Endothelial cell of umbilical vein (primary cell): Measurements from ENCODE around the gene HBM. TPM values are rescaled to one million over a fixed set of nuclear protein-coding genes. Genes with fewer than 3 reads are reported as not detected.

ENCODE experiments used
- BruUV-seq: library from RNA; stranded (reverse); fragments of 400-500 nt; replicated peaks from 2 replicates; lab custom pipeline; 2021; lab: Mats Ljungman, UMichigan
- CTCF ChIA-PET: fragments of 300-600, 350-600 bp; sonication (Branson Sonifier 250); formaldehyde crosslinking; loops from one replicate; lab custom pipeline; 2021; ENCODE audit warnings: antibody characterized with exemption, inconsistent platforms; lab: Charles Lee
- POLR2A ChIA-PET: fragments of 300-600, 350-600 bp; sonication (Branson Sonifier 250); formaldehyde crosslinking; loops from one replicate; lab custom pipeline; 2021; ENCODE audit warnings: antibody characterized with exemption, inconsistent platforms; lab: Charles Lee
- DNase-seq: peaks from one replicate; pipeline ENCODE4 v3.0.0-alpha.2; 2011; ENCODE audit warnings: low read depth, low spot score
- FAIRE-seq: peaks from 2 replicates; lab custom pipeline; 2011; peaks lifted over from hg19 to GRCh38; lab: Jason Lieb, UNC
- H2AFZ ChIP-seq: 2 replicates; pipeline ENCODE4 v1.6.0; 2012; ENCODE audit warnings: low read depth, low read length, control low read depth, inconsistent platforms
- H3K27ac ChIP-seq: 2 replicates; pipeline ENCODE4 v1.5.1; 2011; ENCODE audit warnings: low read depth, mild to moderate bottlenecking, control low read depth, low read length, moderate library complexity; ENCODE audit not compliant: insufficient read depth
- H3K27me3 ChIP-seq, 2 experiments: 2 replicates each; pipeline versions ENCODE4 v1.6.0 to v1.6.1; 2011; ENCODE audit warnings: low read length in 2 of 2, mixed read lengths in 1 of 2; ENCODE audit not compliant: control insufficient read depth in 2 of 2, insufficient read depth in 2 of 2
- H3K36me3 ChIP-seq, 2 experiments: 2 replicates in 1 of 2; 3 replicates in 1 of 2; pipeline ENCODE4 v1.5.1; 2011; ENCODE audit warnings: low read length in 2 of 2, mild to moderate bottlenecking in 1 of 2, moderate library complexity in 1 of 2; ENCODE audit not compliant: control insufficient read depth in 2 of 2, insufficient read depth in 2 of 2; ENCODE audit errors: extremely low read depth in 1 of 2
- H3K4me1 ChIP-seq: 3 replicates; pipeline ENCODE4 v1.5.1; 2011; ENCODE audit warnings: mild to moderate bottlenecking, low read length; ENCODE audit not compliant: control insufficient read depth, insufficient read depth; ENCODE audit errors: extremely low read depth
- H3K4me2 ChIP-seq: 2 replicates; pipeline ENCODE4 v1.6.1; 2011; ENCODE audit warnings: low read length, control low read depth, mixed read lengths; ENCODE audit not compliant: insufficient read depth
- H3K4me3 ChIP-seq, 3 experiments: fragments of 200-600 bp in 1 of 3; sonication (generic), shearing (Covaris generic) in 1 of 3; replicated peaks in 1 of 3; 2 replicates each; pipeline ENCODE4 v1.5.1; 2011 to 2016; ENCODE audit warnings: control low read depth in 3 of 3, low read length in 3 of 3, mild to moderate bottlenecking in 2 of 3, inconsistent platforms in 1 of 3, low read depth in 1 of 3, moderate library complexity in 1 of 3; ENCODE audit not compliant: insufficient read depth in 1 of 3
- H3K79me2 ChIP-seq: 2 replicates; pipeline ENCODE4 v1.6.0; 2012; ENCODE audit warnings: low read length, inconsistent platforms; ENCODE audit not compliant: control insufficient read depth, insufficient read depth
- H3K9ac ChIP-seq: replicated peaks from 2 replicates; pipeline ENCODE3; 2011; ENCODE audit warnings: low read length, control low read depth; ENCODE audit not compliant: insufficient read depth; ENCODE audit errors: extremely low read depth
- H3K9me1 ChIP-seq: replicated peaks from 3 replicates; pipeline ENCODE4 v1.6.0; 2011; ENCODE audit warnings: mild to moderate bottlenecking, low read length; ENCODE audit not compliant: control insufficient read depth, insufficient read depth; ENCODE audit errors: extremely low read depth
- H3K9me3 ChIP-seq: replicated peaks from 2 replicates; pipeline ENCODE4 v1.5.1; 2012; ENCODE audit warnings: low read length, inconsistent platforms; ENCODE audit not compliant: control insufficient read depth, insufficient read depth
- H4K20me1 ChIP-seq: replicated peaks from 2 replicates; pipeline ENCODE3; 2011; ENCODE audit warnings: mild to moderate bottlenecking, low read length; ENCODE audit not compliant: control insufficient read depth, insufficient read depth; ENCODE audit errors: extremely low read depth
- EZH2 ChIP-seq: IDR thresholded peaks from 2 replicates; pipeline ENCODE4 v1.6.1; 2012; ENCODE audit warnings: borderline replicate concordance, low read depth, mild to moderate bottlenecking, moderate library complexity, low read length, inconsistent platforms; ENCODE audit not compliant: severe bottlenecking
- FOS ChIP-seq: IDR thresholded peaks from 2 replicates; pipeline ENCODE4 v1.6.1; 2011; ENCODE audit warnings: mild to moderate bottlenecking, low read length, moderate library complexity, borderline replicate concordance; ENCODE audit not compliant: insufficient read depth
- GATA2 ChIP-seq: IDR thresholded peaks from 2 replicates; pipeline ENCODE4 v1.7.0; 2011; ENCODE audit warnings: low read depth, mild to moderate bottlenecking, moderate library complexity, mixed read lengths, low read length; ENCODE audit not compliant: insufficient read length, insufficient read depth
- JUN ChIP-seq: IDR thresholded peaks from 2 replicates; pipeline ENCODE4 v1.6.1; 2011; ENCODE audit warnings: borderline replicate concordance, low read depth; ENCODE audit not compliant: insufficient read length, insufficient read depth
- MYC ChIP-seq: IDR thresholded peaks from one replicate; pipeline ENCODE4 v1.6.1; 2011; ENCODE audit warnings: mild to moderate bottlenecking, low read depth, low read length
- POLR2A ChIP-seq: IDR thresholded peaks from 2 replicates; pipeline ENCODE4 v1.6.1; 2012; ENCODE audit warnings: low read depth, mild to moderate bottlenecking, control low read depth, low read length
- dilution Hi-C: fragments of 300-500 bp; cut with MboI; formaldehyde crosslinking; loops from one replicate; pipeline ENCODE4 v1.15.0; 2019; ENCODE audit warnings: low sequenced_read_pairs; ENCODE audit not compliant: extremely low pct_ligation_motif_present
- intact Hi-C: fragments of 100-400 bp; cut with micrococcal nuclease; formaldehyde crosslinking; loops from one replicate; pipeline ENCODE4 v1.10.0; 2022
- polyA plus RNA-seq, 4 experiments: library from polyadenylated mRNA; depleted of rRNA in 3 of 4; stranded (reverse) in 3 of 4; unstranded in 1 of 4; fragments of >200 nt; gene quantifications; 2 replicates each; pipeline versions ENCODE4 v1.2.1 to v1.2.3, GENCODE V29; 2011 to 2012; ENCODE audit warnings: missing spikeins in 1 of 4
- total RNA-seq: library from RNA; stranded (reverse); gene quantifications from 2 replicates; pipeline ENCODE4 v1.2.3, GENCODE V29; 2021
- TF ChIP-seq, protein P1 (sequence below): IDR thresholded peaks from 2 replicates; pipeline ENCODE4 v1.6.1; 2011; ENCODE audit not compliant: insufficient read depth, insufficient read length
- TF ChIP-seq, protein P2 (sequence below), 2 donors: IDR thresholded peaks; 1 replicate in 1 of 2; 2 replicates in 1 of 2; pipeline ENCODE4 v1.5.1; 2011; ENCODE audit warnings: low read length in 2 of 2, mild to moderate bottlenecking in 2 of 2, moderate library complexity in 2 of 2, control low read depth in 1 of 2, inconsistent platforms in 1 of 2, low read depth in 1 of 2; ENCODE audit not compliant: insufficient read depth in 1 of 2; ENCODE audit errors: extremely low read depth in 1 of 2

Gene HBM
- total and polyA plus RNA-seq, 2 donors (not counting 3 experiments of a cell fraction or from before 2014, with no cell fraction given): not detected

DNA sequence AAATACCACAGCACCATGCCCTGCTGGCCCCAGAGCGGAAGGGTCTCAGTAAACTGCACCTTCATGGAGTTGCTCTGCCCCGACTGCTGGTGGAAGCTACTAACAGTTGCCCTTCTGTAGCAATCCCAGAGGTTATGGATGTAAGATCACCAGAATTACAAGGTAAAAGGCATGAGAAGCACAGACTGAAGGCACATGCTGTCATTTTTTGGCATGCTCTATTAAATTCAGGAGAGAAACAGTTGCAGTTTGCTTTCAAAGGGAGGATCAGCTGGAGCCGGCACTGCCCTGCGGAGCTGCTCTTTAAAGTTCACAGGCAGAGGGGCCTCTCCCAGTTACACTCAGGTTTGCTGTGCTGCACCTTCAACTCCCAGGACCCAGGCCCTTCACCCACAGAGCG is 46.5 kb upstream of the HBM start:
- Histone ChIP-seq H3K27me3 (no peaks in the 10 kb centered on the region), H4K20me1 (no peaks in the 10 kb centered on the region), H2AFZ (no peak overlapping the region), H3K27ac (no peak overlapping the region), H3K9ac (no peak overlapping the region), H3K4me3 (no peak overlapping the region), H3K36me3 (peaks cover 0 to 7% of the 10 kb centered on the region in 2 experiments), H3K9me3 (no peaks in the 10 kb centered on the region), H3K9me1 (no peaks in the 10 kb centered on the region), H3K4me1 (no peaks in the 10 kb centered on the region), H3K4me2 (no peak overlapping the region), H3K79me2 (no peaks in the 10 kb centered on the region)
- FAIRE-seq (no peak), DNase-seq (no peak)
- ChIA-PET POLR2A (no interaction called here), CTCF (interaction anchor here (0.6 to 4.0 kb wide), 6 partner anchors 10 to 243 kb away, joined by 3 to 34 read pairs (median 8); partner anchors contain the start of genes HBQ1 and NPRL3)
- dilution Hi-C loops (no loop called here), intact Hi-C loops (no loop called here)
- TF ChIP-seq GATA2: no peak
- TF ChIP-seq, protein P1, sequence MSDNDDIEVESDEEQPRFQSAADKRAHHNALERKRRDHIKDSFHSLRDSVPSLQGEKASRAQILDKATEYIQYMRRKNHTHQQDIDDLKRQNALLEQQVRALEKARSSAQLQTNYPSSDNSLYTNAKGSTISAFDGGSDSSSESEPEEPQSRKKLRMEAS: no peak
- TF ChIP-seq, protein P2, sequence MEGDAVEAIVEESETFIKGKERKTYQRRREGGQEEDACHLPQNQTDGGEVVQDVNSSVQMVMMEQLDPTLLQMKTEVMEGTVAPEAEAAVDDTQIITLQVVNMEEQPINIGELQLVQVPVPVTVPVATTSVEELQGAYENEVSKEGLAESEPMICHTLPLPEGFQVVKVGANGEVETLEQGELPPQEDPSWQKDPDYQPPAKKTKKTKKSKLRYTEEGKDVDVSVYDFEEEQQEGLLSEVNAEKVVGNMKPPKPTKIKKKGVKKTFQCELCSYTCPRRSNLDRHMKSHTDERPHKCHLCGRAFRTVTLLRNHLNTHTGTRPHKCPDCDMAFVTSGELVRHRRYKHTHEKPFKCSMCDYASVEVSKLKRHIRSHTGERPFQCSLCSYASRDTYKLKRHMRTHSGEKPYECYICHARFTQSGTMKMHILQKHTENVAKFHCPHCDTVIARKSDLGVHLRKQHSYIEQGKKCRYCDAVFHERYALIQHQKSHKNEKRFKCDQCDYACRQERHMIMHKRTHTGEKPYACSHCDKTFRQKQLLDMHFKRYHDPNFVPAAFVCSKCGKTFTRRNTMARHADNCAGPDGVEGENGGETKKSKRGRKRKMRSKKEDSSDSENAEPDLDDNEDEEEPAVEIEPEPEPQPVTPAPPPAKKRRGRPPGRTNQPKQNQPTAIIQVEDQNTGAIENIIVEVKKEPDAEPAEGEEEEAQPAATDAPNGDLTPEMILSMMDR (IDR thresholded peaks at IDR 0.05; ENCODE audit: extremely low read depth in 1 of 2, insufficient read depth in 1 of 2, low read depth in 1 of 2, low read length in 2 of 2): no peak
- TF ChIP-seq MYC: no peak
- no peak for TF ChIP-seq POLR2A
- no peak for TF ChIP-seq EZH2
- TF ChIP-seq FOS: no peak
- TF ChIP-seq JUN: no peak
- no TSS peak for BruUV-seq
